ENCODE measurements around the gene GABRP. TPM values are rescaled to one million over a fixed set of nuclear protein-coding genes. Genes with fewer than 3 reads are reported as not detected.
"Not testable (repeated sequence)": the region's sequence is repeated elsewhere in the genome, so short reads cannot be mapped to it uniquely, and the experiment has no call there.

The GABRP gene
- total RNA-seq, 2 donors from 2014 or later: 0.27 TPM; not detected in 1

- DNase-seq (no peak), ATAC-seq (no peak)
- intact Hi-C loops (cut with DNase I, micrococcal nuclease): no loop called here
Observed at GRCh38 chr5:170781946-170782345, 1.6 kb upstream of the GABRP start.

DNA sequence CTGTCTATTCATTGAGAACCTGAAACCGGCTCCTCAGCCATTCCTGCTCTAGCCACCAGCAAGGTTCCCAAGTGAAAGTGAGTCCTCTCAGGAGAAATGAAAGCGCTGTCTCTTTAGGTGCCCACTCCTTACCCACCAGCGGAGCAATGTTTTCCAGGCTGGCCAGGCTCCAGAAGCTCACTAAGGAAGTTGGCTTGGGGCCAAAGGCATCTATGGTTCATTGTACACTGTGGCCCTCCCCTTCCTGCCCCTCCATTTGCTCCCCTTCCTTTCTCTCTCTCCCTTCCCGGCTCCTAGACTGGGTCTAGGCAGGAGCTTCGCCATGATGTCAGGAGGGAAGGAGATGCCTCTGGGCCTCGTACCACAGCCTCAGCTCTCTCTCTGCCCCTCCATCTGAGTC lies 1.1 kb upstream of the GABRP start:
- ATAC-seq: peak; percentile 78
- DNase-seq: peak; percentile 66 to 68
- intact Hi-C loops (cut with DNase I, micrococcal nuclease): no loop called here

DNA sequence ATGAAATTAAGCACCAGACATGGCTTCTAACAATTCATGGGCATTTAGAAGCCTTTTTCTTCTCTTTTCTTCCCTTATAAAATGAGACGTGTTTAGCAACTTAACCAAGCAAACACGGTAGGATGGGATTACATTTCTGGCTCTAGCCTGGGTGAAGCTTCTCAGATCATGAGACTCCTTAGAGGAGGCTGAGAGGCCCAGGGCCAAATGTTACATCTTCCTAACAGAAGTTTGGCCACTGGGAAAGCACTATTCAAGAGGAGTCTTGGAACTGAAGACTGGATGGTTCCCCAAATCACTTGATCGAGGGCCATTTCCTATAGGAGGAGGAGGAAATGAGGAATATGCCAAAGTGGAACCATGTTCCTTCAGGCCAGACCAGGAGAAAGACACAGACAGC lies 1.9 kb downstream of the GABRP start:
- no peak for DNase-seq
- intact Hi-C loops (cut with DNase I, micrococcal nuclease): no loop called here

DNA sequence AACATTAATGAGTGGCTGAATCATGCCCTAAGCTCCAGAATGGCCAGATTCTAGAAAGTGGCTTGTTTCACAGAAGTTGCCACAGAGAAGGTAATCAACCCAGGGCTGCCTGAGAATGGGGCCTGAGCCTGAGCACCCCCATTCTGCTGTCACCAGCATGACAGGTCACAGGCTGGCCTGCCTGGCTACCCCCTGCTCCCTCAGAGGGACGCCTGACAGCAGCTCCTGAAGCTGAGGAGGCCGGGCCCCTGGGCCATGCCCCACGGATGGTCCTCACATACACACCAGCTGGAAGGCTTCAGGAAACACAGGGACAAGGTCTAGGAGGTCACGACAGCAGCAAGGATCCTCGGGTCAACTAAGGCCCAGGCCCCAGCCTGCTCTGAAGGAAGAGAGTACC lies 3.7 kb downstream of the GABRP start:
- ATAC-seq (no peak), DNase-seq (no peak)
- intact Hi-C loops (cut with DNase I, micrococcal nuclease): no loop called here

More for the DNA sequence above, 1.9 kb downstream of the GABRP start:
- ATAC-seq: no peak

- no peak for ATAC-seq
- intact Hi-C loops (cut with DNase I, micrococcal nuclease): no loop called here
Observed at GRCh38 chr5:170788626-170789304, 5.2 kb downstream of the GABRP start.

GRCh38 chr5:170791325-170791954 lies 7.9 kb downstream of the GABRP start:
- intact Hi-C loops (cut with DNase I, micrococcal nuclease): loop anchor here in 1 of 2 donors (5.0 kb wide), 1 partner anchor 49 kb away; no protein-coding TSS in a partner anchor
- ATAC-seq (peak; percentile 84), DNase-seq (peak; percentile 41 to 71)

More at GRCh38 chr5:170788626-170789304, 5.2 kb downstream of the GABRP start:
- no peak for DNase-seq

GRCh38 chr5:170792878-170793277 lies 9.4 kb downstream of the GABRP start:
- intact Hi-C loops (cut with DNase I, micrococcal nuclease): loop anchor here in 1 of 2 donors (5.0 kb wide), 1 partner anchor 51 kb away; no protein-coding TSS in a partner anchor
- DNase-seq (no peak), ATAC-seq (no peak)

DNA sequence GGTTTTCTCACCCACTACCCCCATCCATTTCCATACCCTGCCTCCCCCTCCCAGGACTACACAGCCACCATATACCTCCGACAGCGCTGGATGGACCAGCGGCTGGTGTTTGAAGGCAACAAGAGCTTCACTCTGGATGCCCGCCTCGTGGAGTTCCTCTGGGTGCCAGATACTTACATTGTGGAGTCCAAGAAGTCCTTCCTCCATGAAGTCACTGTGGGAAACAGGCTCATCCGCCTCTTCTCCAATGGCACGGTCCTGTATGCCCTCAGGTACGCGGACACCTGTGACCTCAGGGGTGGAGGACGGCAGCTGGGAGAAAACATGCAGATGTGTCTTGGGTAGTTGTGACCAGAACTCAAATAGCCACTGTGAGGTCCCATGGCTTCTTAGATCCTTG lies 11.6 kb downstream of the GABRP start:
- DNase-seq: no peak
- intact Hi-C loops (cut with DNase I, micrococcal nuclease): no loop called here
- ATAC-seq: no peak

GRCh38 chr5:170805666-170806065 lies 22.1 kb downstream of the GABRP start:
- intact Hi-C loops (cut with DNase I, micrococcal nuclease): no loop called here

DNA sequence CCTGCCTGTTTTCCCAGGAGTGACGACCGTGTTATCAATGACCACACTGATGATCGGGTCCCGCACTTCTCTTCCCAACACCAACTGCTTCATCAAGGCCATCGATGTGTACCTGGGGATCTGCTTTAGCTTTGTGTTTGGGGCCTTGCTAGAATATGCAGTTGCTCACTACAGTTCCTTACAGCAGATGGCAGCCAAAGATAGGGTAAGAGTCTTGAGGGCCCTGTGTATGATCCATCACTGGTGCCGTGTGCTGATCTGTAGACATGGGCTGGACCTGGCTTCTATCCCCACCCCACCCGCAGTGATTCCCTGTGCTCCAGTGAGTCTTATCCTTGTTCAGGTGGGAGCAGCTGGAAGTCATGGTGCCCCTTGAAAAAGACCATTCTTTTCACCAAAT lies 26.0 kb downstream of the GABRP start:
- intact Hi-C loops (cut with DNase I, micrococcal nuclease): no loop called here
- peak in 1 of 2 donors; percentile 6 for DNase-seq
- peak; percentile 84 for ATAC-seq

More at GRCh38 chr5:170805666-170806065, 22.1 kb downstream of the GABRP start:
- DNase-seq: no peak
- no peak for ATAC-seq

DNA sequence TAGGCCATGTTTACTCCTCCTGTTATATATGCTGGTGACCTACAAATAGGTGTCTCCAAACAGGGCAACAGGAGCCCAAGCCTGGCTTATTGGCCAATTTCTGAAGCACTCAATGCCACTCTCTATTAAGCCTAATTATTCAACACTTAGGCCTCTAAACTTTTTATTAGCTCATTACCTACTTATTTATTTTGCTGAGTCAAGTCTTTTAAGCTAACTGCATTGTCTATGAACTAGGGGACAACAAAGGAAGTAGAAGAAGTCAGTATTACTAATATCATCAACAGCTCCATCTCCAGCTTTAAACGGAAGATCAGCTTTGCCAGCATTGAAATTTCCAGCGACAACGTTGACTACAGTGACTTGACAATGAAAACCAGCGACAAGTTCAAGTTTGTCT lies 28.2 kb downstream of the GABRP start:
- ATAC-seq (no peak), DNase-seq (no peak)
- intact Hi-C loops (cut with DNase I, micrococcal nuclease): no loop called here

- DNase-seq: no peak
- intact Hi-C loops (cut with DNase I, micrococcal nuclease): no loop called here
- no peak for ATAC-seq
Observed at GRCh38 chr5:170813231-170813630, 29.7 kb downstream of the GABRP start.

DNA sequence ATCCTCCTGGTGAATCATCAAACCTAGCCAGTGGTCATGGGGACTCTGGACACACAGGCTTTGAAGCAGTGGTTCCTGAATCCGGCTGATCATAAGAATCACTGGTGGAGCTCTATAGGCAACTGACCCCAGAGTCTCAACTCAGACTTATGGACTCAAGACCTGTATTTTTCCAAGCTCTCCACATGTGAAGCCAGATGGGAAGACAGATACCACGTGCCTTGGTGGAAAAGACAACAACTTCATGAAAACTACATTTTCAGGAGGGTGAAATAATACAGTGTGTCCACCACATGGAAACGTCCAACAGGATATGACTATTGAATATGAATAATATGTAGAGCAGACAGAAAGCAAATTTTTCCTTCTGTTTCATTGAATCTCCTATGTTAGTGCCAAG lies 33.7 kb downstream of the GABRP start:
- intact Hi-C loops (cut with DNase I, micrococcal nuclease): no loop called here
- DNase-seq (no peak), ATAC-seq (no peak)

- ATAC-seq (no peak), DNase-seq (no peak)
- intact Hi-C loops (cut with DNase I, micrococcal nuclease): no loop called here
Observed at GRCh38 chr5:170818232-170818631, 34.7 kb downstream of the GABRP start.

GRCh38 chr5:170819824-170820223 lies 36.3 kb downstream of the GABRP start:
- DNase-seq (peak in 1 of 2 donors; percentile 9), ATAC-seq (no peak)
- intact Hi-C loops (cut with DNase I, micrococcal nuclease): no loop called here

- ATAC-seq (peak; percentile 78), DNase-seq (peak in 1 of 2 donors; percentile 25)
- intact Hi-C loops (cut with DNase I, micrococcal nuclease): no loop called here
Observed at GRCh38 chr5:170821257-170821800, 37.8 kb downstream of the GABRP start.

GRCh38 chr5:170826117-170826516 lies 42.6 kb downstream of the GABRP start:
- no peak for DNase-seq
- intact Hi-C loops (cut with DNase I, micrococcal nuclease): no loop called here

GRCh38 chr5:170832241-170832640 lies 48.7 kb downstream of the GABRP start:
- DNase-seq (no peak), ATAC-seq (no peak)
- intact Hi-C loops (cut with DNase I, micrococcal nuclease): no loop called here

More at GRCh38 chr5:170826117-170826516, 42.6 kb downstream of the GABRP start:
- ATAC-seq: no peak

DNA sequence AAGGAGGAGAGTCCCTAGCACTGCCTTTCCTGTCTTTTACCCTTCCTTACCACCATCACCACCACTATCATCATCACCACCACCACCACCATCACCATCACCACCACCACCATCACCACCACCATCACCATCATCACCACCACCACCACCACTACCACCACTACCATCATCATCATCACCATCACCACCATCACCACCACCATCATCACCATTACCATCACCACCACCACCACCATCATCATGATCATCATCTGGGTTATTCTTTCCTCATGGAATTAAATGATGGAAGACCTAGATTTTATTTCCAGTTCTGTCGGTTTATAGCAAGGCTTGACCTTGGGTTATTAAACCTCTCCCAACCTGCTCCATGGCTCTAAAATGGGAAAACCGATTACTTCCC lies 50.5 kb downstream of the GABRP start:
- ATAC-seq; intact Hi-C loops (cut with DNase I, micrococcal nuclease); DNase-seq: not testable (repeated sequence)

DNA sequence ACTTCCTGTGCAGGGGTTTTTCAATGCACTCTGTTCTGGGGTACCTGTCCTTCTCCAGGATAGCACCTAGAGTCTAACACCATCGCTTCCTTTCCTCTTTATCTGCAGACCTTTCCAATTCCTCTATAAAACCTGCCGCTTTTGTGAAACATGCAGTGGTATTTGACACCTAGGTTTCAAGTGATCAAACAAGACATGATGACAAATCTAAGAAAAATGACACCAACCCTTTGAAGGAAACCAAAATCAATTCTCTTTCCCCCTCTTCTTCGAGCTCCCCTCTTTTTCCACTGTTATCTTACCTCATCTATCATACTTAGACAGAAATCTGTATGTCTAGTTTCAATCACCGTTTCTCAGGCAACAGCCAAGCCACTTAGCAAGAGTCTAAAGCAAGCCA lies 52.7 kb downstream of the GABRP start:
- DNase-seq (no peak), ATAC-seq (no peak)
- intact Hi-C loops (cut with DNase I, micrococcal nuclease): no loop called here
